Kidney capillary endothelial cell (primary cell): ENCODE results near the gene PLXDC2.

ENCODE experiments used
- DNase-seq: peaks from one replicate; pipeline ENCODE4 v3.0.0-alpha.2; 2018; ENCODE audit warnings: low spot score

Gene PLXDC2

GRCh38 chr10:19941206-19941880 lies 125.1 kb downstream of the PLXDC2 start:
- no peak for DNase-seq

GRCh38 chr10:19944911-19945663 lies 128.9 kb downstream of the PLXDC2 start:
- no peak for DNase-seq

- DNase-seq = no peak
Measured at GRCh38 chr10:19946245-19946644, 130.0 kb downstream of the PLXDC2 start.

GRCh38 chr10:19946791-19947190 lies 130.6 kb downstream of the PLXDC2 start:
- no peak for DNase-seq

- DNase-seq = no peak
Measured at GRCh38 chr10:19947215-19947614, 131.0 kb downstream of the PLXDC2 start.

GRCh38 chr10:19947656-19948055 lies 131.4 kb downstream of the PLXDC2 start:
- no peak for DNase-seq

GRCh38 chr10:19952224-19953010 lies 136.2 kb downstream of the PLXDC2 start:
- DNase-seq = no peak

GRCh38 chr10:19954601-19955000 lies 138.4 kb downstream of the PLXDC2 start:
- DNase-seq = no peak

- no peak for DNase-seq
Measured at GRCh38 chr10:19956516-19957032, 140.3 kb downstream of the PLXDC2 start.

- DNase-seq = no peak
Measured at GRCh38 chr10:19958787-19959186, 142.6 kb downstream of the PLXDC2 start.

- DNase-seq = no peak
Measured at GRCh38 chr10:19961076-19962053, 145.1 kb downstream of the PLXDC2 start.

- DNase-seq = no peak
Measured at GRCh38 chr10:19964625-19965024, 148.4 kb downstream of the PLXDC2 start.

- no peak for DNase-seq
Measured at GRCh38 chr10:19966751-19967150, 150.5 kb downstream of the PLXDC2 start.

GRCh38 chr10:19967981-19968380 lies 151.7 kb downstream of the PLXDC2 start:
- no peak for DNase-seq

GRCh38 chr10:19968745-19969144 lies 152.5 kb downstream of the PLXDC2 start:
- no peak for DNase-seq

- DNase-seq = no peak
Measured at GRCh38 chr10:19970256-19970655, 154.0 kb downstream of the PLXDC2 start.

- DNase-seq = no peak
Measured at GRCh38 chr10:19970717-19971116, 154.5 kb downstream of the PLXDC2 start.

- DNase-seq = no peak
Measured at GRCh38 chr10:19971343-19972052, 155.3 kb downstream of the PLXDC2 start.

GRCh38 chr10:19974138-19974537 lies 157.9 kb downstream of the PLXDC2 start:
- no peak for DNase-seq

GRCh38 chr10:19974554-19974953 lies 158.3 kb downstream of the PLXDC2 start:
- DNase-seq = no peak

- DNase-seq = no peak
Measured at GRCh38 chr10:19977097-19977521, 160.9 kb downstream of the PLXDC2 start.
